ENCODE results near the gene SYCE3. TPM values are rescaled to one million over a fixed set of nuclear protein-coding genes. Genes with fewer than 3 reads are reported as not detected.

Gene SYCE3
- total RNA-seq, 4 donors from 2014 or later = not detected

DNA sequence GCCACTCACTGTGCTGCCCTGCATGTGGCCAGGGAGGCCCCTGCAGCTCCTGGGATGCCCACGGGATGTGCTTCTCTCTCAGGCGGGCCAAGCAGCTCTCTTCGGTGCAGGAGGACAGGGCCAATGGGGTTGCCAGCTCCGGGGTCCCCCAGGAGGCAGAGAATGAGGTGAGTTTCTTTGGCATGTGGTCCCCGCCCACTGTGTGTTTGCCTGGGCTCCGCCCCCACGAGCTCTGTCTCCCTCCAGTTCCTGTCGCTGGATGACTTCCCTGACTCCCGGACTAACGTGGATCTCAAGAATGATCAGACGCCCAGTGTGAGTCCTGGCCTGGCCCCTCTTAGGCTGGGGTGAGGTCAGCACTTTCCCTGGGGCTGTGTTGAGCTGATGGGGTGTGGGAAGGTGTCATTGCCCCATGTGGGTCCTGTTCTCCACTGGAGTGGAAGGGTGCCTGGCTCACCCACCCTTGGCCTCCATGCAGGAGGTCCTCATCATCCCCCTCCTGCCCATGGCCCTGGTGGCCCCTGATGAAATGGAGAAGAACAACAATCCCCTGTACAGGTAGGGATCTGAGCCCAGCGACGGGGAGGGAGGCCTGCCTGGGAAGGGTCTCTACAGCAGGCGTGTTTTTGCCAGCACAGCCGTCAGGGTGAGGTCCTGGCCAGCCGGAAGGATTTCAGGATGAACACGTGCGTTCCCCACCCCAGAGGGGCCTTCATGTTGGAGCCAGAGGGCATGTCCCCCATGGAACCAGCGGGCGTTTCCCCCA is 45.0 kb downstream of the SYCE3 start:
- no peak overlapping the region for H3K27ac ChIP-seq
- H3K9me3 ChIP-seq = no peaks in the 10 kb centered on the region
- TF ChIP-seq EP300 (IDR thresholded peaks at IDR 0.05) (no peak), POLR2AphosphoS5 (IDR thresholded peaks at IDR 0.05) (no peak), POLR2A (IDR thresholded peaks at IDR 0.05) (no peak)
- TF ChIP-seq, protein P1, sequence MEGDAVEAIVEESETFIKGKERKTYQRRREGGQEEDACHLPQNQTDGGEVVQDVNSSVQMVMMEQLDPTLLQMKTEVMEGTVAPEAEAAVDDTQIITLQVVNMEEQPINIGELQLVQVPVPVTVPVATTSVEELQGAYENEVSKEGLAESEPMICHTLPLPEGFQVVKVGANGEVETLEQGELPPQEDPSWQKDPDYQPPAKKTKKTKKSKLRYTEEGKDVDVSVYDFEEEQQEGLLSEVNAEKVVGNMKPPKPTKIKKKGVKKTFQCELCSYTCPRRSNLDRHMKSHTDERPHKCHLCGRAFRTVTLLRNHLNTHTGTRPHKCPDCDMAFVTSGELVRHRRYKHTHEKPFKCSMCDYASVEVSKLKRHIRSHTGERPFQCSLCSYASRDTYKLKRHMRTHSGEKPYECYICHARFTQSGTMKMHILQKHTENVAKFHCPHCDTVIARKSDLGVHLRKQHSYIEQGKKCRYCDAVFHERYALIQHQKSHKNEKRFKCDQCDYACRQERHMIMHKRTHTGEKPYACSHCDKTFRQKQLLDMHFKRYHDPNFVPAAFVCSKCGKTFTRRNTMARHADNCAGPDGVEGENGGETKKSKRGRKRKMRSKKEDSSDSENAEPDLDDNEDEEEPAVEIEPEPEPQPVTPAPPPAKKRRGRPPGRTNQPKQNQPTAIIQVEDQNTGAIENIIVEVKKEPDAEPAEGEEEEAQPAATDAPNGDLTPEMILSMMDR (IDR thresholded peaks at IDR 0.05) = no peak
- H3K27me3 ChIP-seq = no peaks in the 10 kb centered on the region
- H3K36me3 ChIP-seq = peaks cover 0 to 84% of the 10 kb centered on the region in 2 donors
- no peaks in the 10 kb centered on the region for H3K4me1 ChIP-seq
- WGBS, 2 donors (ENCODE audit: low coverage in 1 of 2) = 87% methylated on average over 7 of the region's 20 CpGs; no CpG with 5 or more reads in 1 of the 2 donors
- no peak for ATAC-seq
- H3K4me3 ChIP-seq = no peak overlapping the region

DNA sequence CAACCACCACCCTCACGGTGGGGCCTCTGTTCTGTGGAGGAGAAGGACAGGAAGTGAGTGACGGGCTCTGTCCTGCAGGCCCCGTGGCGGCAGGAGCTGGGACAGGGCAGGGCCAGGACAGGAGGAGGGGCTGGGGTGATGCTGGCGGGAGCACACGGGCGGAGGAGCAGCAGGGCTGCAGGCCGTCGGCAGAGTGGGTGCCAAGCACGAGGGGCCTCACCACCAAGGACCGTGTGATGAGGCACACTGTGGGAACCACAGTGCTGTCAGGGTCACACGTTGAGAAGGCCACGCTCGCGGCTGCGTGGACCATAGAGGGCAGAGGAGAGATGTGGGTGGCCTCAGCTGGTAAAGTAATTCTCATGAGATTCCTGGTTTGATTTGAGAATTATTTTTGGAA is 45.8 kb downstream of the SYCE3 start:
- H3K9me3 ChIP-seq = no peaks in the 10 kb centered on the region
- H3K27me3 ChIP-seq = no peaks in the 10 kb centered on the region
- 85% methylated on average over 4 of the region's 16 CpGs; no CpG with 5 or more reads in 1 of the 2 donors for WGBS, 2 donors (ENCODE audit: low coverage in 1 of 2)
- no peaks in the 10 kb centered on the region for H3K4me1 ChIP-seq
- TF ChIP-seq POLR2A (IDR thresholded peaks at IDR 0.05) = no peak
- no peak for TF ChIP-seq POLR2AphosphoS5 (IDR thresholded peaks at IDR 0.05)
- no peak for TF ChIP-seq EP300 (IDR thresholded peaks at IDR 0.05)
- TF ChIP-seq, protein P1 (IDR thresholded peaks at IDR 0.05) = no peak
- no peak overlapping the region for H3K4me3 ChIP-seq
- no peak overlapping the region for H3K27ac ChIP-seq
- no peak for ATAC-seq
- H3K36me3 ChIP-seq = peaks cover 0 to 82% of the 10 kb centered on the region in 2 donors

DNA sequence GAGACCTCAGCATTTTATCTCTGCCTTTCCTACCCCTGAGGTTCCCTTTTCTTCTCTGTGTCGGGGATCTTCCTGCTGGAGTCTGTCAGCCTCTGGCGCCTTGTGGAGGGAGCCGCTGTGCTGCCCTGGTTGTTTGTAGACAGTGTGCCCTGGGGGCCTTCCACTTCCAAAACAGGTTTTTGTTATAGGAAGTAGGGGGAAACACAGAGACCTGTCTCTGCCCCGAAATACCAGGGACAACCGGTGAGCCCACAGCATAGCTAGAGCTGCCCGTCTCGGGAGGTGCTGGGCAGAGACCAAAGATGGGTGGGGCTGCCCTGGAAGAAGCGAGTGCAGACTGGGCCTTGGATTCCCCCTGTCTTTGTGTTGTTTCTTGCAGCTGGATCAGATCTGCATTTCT is 46.7 kb downstream of the SYCE3 start:
- TF ChIP-seq, protein P1 (IDR thresholded peaks at IDR 0.05) = no peak
- no peak for TF ChIP-seq POLR2AphosphoS5 (IDR thresholded peaks at IDR 0.05)
- no peak for TF ChIP-seq POLR2A (IDR thresholded peaks at IDR 0.05)
- TF ChIP-seq EP300 (IDR thresholded peaks at IDR 0.05) = no peak
- no peaks in the 10 kb centered on the region for H3K9me3 ChIP-seq
- no peak for ATAC-seq
- no peak overlapping the region for H3K4me3 ChIP-seq
- H3K36me3 ChIP-seq = peaks cover 0 to 79% of the 10 kb centered on the region in 2 donors
- H3K27me3 ChIP-seq = no peaks in the 10 kb centered on the region
- no peaks in the 10 kb centered on the region for H3K4me1 ChIP-seq
- H3K27ac ChIP-seq = no peak overlapping the region
- WGBS, 2 donors (ENCODE audit: low coverage in 1 of 2) = 60 to 76% methylated on average over 1 to 4 of the region's 8 CpGs

DNA sequence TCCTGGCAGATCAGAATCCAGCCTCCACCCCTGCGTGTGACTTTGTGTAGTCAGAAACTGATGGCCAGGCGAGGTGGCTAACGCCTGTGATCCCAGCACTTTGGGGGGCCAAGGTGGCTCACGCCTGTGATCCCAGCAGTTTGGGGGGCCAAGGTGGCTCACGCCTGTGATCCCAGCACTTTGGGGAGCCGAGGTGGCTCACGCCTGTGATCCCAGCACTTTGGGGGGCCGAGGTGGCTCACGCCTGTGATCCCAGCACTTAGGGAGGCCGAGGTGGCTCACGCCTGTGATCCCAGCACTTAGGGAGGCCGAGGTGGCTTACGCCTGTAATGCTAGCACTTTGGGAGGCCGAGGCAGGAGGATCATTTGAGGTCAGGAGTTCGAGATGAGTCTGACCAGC is 49.5 kb downstream of the SYCE3 start:
- ATAC-seq = no peak
- Histone ChIP-seq H3K4me1 (peaks cover 0 to 21% (median 9%) of the 10 kb centered on the region in 3 donors), H3K4me3 (no peak overlapping the region), H3K27me3 (no peaks in the 10 kb centered on the region), H3K27ac (no peak overlapping the region), H3K36me3 (peaks cover 0 to 50% of the 10 kb centered on the region in 2 donors), H3K9me3 (no peaks in the 10 kb centered on the region)
- TF ChIP-seq POLR2AphosphoS5 (IDR thresholded peaks at IDR 0.05) (no peak), EP300 (IDR thresholded peaks at IDR 0.05) (no peak), POLR2A (IDR thresholded peaks at IDR 0.05) (no peak)
- TF ChIP-seq, protein P1 (IDR thresholded peaks at IDR 0.05) = no peak
- 94 to 97% methylated on average over 2 to 5 of the region's 15 CpGs for WGBS, 2 donors (ENCODE audit: low coverage in 1 of 2)

DNA sequence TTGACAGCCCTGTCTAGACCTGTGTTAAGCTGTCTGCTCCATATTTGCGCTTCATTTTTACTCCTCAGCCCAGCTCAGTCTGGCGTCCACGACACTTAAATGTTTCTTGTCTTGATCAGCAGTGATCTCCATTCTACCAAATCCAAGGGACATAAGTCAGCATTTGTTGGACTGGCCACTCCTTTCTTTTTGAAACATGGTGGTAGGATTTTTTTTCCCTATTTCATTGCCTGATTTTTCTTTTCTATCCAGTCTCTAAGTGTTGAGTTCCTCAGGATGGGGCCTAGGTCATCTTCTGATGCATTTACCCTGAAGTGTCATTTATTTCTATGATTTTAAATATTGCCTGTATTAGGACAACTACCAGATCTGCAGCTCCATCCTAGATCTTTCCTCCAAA is 53.8 kb downstream of the SYCE3 start:
- WGBS, 2 donors (ENCODE audit: low coverage in 1 of 2) = 3 to 11% methylated on average over 3 of the region's 3 CpGs
- H3K27me3 ChIP-seq = no peaks in the 10 kb centered on the region
- H3K4me3 ChIP-seq = peak overlapping the region; percentile 93
- H3K9me3 ChIP-seq = no peaks in the 10 kb centered on the region
- TF ChIP-seq, protein P1 (IDR thresholded peaks at IDR 0.05) = no peak
- TF ChIP-seq POLR2AphosphoS5 (IDR thresholded peaks at IDR 0.05) (no peak), EP300 (IDR thresholded peaks at IDR 0.05) (no peak), POLR2A (IDR thresholded peaks at IDR 0.05) (no peak)
- no peak for ATAC-seq
- H3K36me3 ChIP-seq = peaks cover 0 to 41% of the 10 kb centered on the region in 2 donors
- peaks cover 4 to 44% (median 23%) of the 10 kb centered on the region in 3 donors for H3K4me1 ChIP-seq
- H3K27ac ChIP-seq = peak overlapping the region; percentile 94 to 98 (median 96)
